ENCODE measurements around the gene DEPDC1.

DEPDC1 gene

DNA sequence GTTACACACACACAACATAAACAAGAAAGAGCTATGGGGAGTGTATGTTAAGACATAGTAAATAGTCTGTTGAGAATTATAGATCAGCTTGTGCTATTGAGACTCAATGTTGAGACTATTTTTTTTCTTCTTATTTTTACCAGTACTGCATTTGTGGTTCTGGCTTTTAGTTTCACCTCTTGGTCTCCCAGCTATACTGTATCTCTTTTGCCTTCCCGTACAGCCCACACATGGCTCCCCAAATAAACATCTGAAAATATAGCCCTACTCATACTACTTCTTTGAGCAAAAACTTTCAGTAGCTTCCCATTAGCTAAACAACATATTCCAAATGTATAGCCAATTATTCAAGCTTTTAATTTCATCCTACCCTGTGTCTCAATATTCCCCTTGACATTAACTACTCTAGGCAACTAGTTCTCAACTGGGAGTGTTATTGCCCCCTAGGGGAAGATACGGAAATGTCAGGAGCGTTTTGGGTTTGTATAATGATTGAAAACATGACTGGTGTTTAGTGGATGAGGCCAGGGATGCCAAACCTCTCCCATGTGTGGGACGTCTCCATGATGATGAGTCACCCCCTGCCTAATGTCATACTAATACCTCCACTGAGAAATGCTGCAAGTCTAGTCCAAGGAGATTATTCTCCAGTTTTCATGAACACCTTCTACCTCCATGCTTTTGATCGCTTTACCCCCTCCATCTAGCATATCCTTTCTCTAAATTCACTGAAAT lies 53.9 kb downstream of the DEPDC1 start:
- DNase-seq, result peak; percentile 81
- TF ChIP-seq, protein P1, sequence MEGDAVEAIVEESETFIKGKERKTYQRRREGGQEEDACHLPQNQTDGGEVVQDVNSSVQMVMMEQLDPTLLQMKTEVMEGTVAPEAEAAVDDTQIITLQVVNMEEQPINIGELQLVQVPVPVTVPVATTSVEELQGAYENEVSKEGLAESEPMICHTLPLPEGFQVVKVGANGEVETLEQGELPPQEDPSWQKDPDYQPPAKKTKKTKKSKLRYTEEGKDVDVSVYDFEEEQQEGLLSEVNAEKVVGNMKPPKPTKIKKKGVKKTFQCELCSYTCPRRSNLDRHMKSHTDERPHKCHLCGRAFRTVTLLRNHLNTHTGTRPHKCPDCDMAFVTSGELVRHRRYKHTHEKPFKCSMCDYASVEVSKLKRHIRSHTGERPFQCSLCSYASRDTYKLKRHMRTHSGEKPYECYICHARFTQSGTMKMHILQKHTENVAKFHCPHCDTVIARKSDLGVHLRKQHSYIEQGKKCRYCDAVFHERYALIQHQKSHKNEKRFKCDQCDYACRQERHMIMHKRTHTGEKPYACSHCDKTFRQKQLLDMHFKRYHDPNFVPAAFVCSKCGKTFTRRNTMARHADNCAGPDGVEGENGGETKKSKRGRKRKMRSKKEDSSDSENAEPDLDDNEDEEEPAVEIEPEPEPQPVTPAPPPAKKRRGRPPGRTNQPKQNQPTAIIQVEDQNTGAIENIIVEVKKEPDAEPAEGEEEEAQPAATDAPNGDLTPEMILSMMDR (IDR thresholded peaks at IDR 0.05; ENCODE audit: low read depth, low read length, missing control alignments), result peak; percentile 75
- in situ Hi-C loops (cut with HindIII; ENCODE audit: low pct_ligation_motif_present, low sequenced_read_pairs), result no loop called here

DNA sequence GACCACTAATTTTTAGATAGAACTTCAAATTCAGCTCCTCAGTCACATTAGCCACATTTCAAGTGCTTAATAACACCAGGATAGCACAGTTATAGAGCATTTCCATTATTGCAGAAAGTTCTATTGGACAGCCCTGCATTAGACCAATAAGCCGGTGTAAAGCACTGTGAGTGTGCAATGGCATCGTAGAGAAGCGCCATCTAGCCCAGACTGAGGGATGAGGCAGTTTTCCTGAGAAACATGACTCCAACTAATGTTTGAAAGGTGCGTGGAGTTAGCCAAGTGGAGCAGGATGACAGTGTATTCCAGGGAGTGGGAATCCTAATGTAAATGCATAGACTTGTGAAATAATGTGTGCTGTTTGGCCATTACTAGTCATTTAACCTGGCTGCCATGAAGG lies 54.9 kb downstream of the DEPDC1 start:
- Histone ChIP-seq H3K27me3 (replicated peaks) (no peaks in the 10 kb centered on the region), H3K36me3 (replicated peaks) (no peaks in the 10 kb centered on the region), H3K4me3 (ENCODE audit: low read depth, low read length) (no peak overlapping the region), H3K27ac (no peak overlapping the region)
- DNase-seq, result no peak
- TF ChIP-seq, protein P1 (IDR thresholded peaks at IDR 0.05; ENCODE audit: low read depth, low read length, missing control alignments), result no peak
- in situ Hi-C loops (cut with HindIII; ENCODE audit: low pct_ligation_motif_present, low sequenced_read_pairs), result no loop called here

More for the DNA sequence above, 53.9 kb downstream of the DEPDC1 start:
- no peak overlapping the region for H3K27ac ChIP-seq
- no peaks in the 10 kb centered on the region for H3K27me3 ChIP-seq (replicated peaks)
- H3K36me3 ChIP-seq (replicated peaks), result no peaks in the 10 kb centered on the region
- no peak overlapping the region for H3K4me3 ChIP-seq (ENCODE audit: low read depth, low read length)

DNA sequence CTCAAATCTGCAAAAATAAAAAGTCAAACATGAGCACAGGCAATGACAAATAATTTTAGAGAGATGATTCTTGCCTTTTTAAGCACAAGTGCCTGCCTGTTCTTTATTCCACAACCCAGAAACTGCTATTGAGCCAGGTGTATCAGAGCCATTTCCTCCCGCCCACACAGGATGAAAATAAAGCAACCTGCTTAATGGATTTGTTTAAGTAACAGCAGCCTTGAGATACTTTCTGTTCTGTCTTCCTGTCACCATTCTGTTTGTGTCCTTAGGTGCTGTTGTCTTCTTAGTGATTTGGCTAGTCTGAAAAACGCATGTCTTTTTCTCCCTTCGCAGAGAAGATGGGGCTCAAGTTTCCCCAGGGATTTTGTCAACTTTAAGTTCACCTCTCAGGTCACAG lies 58.6 kb downstream of the DEPDC1 start:
- in situ Hi-C loops (cut with HindIII; ENCODE audit: low pct_ligation_motif_present, low sequenced_read_pairs), result no loop called here
- H3K27ac ChIP-seq, result no peak overlapping the region
- no peak for DNase-seq
- no peaks in the 10 kb centered on the region for H3K27me3 ChIP-seq (replicated peaks)
- TF ChIP-seq, protein P1 (IDR thresholded peaks at IDR 0.05; ENCODE audit: low read depth, low read length, missing control alignments), result no peak
- H3K36me3 ChIP-seq (replicated peaks), result no peaks in the 10 kb centered on the region
- no peak overlapping the region for H3K4me3 ChIP-seq (ENCODE audit: low read depth, low read length)

DNA sequence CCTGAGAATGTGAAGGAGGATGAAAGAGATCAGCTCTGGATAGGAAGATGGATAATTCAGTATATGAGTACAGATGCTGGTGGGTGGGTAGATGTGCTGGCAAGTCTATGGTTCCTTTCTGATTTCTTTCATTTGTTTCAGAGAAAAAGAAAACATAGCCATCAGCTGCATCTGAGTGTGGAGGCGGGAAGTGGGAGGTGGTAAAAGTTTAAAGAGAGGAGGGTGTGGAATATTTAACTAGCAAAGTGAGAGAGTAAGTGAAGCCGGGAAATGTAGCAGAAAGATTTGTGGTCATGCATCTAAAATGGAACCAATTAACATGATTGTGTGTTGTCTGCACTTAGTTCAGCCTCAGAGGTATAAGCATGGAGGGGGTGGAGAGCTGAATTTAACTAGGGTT lies 63.5 kb downstream of the DEPDC1 start:
- no peaks in the 10 kb centered on the region for H3K27me3 ChIP-seq (replicated peaks)
- no peak overlapping the region for H3K27ac ChIP-seq
- no peak for DNase-seq
- H3K36me3 ChIP-seq (replicated peaks), result no peaks in the 10 kb centered on the region
- in situ Hi-C loops (cut with HindIII; ENCODE audit: low pct_ligation_motif_present, low sequenced_read_pairs), result no loop called here
- TF ChIP-seq, protein P1 (IDR thresholded peaks at IDR 0.05; ENCODE audit: low read depth, low read length, missing control alignments), result no peak
- H3K4me3 ChIP-seq (ENCODE audit: low read depth, low read length), result no peak overlapping the region

DNA sequence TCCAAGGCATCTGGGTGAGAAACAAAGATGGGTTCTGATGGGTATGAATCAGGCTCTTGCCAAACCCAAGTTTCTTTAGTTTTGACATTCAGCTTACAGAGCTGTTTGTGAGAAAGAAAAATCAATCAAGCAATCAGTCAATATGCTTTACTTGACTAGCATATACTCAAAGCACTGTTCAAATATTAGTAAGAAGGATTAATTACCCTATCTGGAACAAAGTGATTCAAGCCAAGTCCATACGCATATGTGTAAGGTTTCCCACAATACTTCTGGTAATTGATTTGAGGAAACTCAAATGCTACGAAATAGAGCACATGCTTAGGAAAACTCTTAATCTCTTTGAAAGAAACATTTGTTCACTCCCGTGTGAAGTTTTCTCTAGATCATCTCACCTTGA lies 65.8 kb downstream of the DEPDC1 start:
- Histone ChIP-seq H3K27me3 (replicated peaks) (no peaks in the 10 kb centered on the region), H3K36me3 (replicated peaks) (no peaks in the 10 kb centered on the region), H3K4me3 (ENCODE audit: low read depth, low read length) (no peak overlapping the region), H3K27ac (no peak overlapping the region)
- DNase-seq, result no peak
- in situ Hi-C loops (cut with HindIII; ENCODE audit: low pct_ligation_motif_present, low sequenced_read_pairs), result no loop called here
- TF ChIP-seq, protein P1 (IDR thresholded peaks at IDR 0.05; ENCODE audit: low read depth, low read length, missing control alignments), result no peak
